HG03565 (cell line): ENCODE measurements around the gene SEZ6.
A peak's percentile ranks its signal among the peaks of the same experiment; 100 is the strongest.

ENCODE experiments used
- ATAC-seq: cut with Tn5 transposase; IDR thresholded peaks from one replicate; pipeline ENCODE4 v1.9.1; 2021; ENCODE audit warnings: mild to moderate bottlenecking, moderate library complexity; ENCODE audit not compliant: unreplicated experiment

Gene SEZ6

DNA sequence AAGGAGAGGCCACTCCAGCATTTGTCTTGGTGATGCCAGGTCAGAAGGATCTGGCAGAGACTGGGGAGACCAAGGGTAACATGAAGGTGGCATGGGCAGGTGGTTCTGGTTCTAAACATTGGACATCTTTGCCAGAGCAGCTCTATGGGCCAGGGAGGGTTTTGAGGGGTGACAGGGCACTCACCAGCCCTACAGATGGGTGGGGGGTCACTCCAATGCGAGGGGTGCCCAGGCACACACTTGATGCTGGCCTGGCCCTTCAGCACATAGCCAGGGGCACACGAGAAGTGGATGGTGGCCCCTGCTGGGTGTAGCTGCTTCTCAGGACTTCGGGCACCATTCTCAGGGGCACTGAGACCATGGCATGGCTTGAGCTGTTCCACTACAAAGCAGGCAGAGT lies 49.0 kb downstream of the SEZ6 start:
- no peak for ATAC-seq

DNA sequence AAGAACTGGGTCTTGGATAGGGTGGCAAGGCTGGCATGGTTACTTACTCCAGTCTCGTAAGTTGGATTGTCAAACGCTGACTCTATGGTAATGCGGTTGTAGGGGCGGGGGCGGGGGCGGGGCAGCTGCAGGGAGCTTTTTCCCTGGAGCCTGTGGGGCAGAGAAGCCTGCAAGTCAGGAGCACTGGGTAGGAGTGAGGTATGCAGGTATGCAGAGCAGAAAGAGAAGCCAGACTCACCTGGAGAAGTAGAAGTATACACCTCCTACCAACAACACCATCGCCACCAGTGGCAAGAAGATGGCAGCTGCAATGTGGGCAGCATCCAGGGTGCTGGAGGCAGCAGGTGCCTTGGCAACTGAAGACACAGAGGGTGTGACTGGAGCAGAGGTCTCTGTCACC lies 49.7 kb downstream of the SEZ6 start:
- ATAC-seq, result no peak

DNA sequence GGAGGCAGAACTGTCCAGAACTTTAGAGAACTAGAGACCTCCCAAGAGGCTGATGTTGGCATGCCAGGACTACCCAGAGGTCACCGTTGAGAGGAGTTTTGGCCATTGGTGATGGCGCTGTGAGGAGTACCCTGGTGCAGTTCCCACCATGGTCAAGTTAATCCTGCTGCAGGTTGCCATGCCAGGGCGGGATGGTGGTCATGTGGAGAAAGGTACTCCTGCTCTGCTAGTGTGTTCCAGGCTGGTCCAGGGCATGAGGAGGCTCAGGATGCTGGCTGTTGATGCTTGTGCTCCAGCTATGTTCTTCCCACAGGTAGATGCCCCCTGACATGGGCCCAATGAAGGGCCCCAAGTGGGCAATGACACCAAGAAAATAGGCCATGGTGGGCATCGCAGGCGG lies 50.4 kb downstream of the SEZ6 start:
- ATAC-seq, result no peak

DNA sequence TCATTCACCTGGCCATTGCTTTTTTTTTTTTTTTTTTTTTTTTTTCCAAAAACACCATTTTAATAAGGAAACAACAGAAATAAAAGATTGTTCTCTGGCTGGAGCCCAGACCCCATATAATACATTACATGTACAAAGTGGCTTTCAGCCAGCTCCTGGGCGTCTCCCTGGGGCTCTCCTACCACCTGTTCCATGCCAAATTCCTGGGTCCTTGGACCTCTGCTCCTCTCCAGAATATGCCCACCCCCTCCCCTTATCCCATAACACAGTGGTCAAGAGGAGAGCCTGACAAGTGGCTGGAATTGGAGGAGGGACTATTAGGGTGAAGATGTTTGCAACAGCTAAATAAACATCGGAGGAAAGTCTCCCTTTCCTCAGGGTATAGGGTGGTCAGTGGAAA lies 50.9 kb downstream of the SEZ6 start:
- no peak for ATAC-seq

DNA sequence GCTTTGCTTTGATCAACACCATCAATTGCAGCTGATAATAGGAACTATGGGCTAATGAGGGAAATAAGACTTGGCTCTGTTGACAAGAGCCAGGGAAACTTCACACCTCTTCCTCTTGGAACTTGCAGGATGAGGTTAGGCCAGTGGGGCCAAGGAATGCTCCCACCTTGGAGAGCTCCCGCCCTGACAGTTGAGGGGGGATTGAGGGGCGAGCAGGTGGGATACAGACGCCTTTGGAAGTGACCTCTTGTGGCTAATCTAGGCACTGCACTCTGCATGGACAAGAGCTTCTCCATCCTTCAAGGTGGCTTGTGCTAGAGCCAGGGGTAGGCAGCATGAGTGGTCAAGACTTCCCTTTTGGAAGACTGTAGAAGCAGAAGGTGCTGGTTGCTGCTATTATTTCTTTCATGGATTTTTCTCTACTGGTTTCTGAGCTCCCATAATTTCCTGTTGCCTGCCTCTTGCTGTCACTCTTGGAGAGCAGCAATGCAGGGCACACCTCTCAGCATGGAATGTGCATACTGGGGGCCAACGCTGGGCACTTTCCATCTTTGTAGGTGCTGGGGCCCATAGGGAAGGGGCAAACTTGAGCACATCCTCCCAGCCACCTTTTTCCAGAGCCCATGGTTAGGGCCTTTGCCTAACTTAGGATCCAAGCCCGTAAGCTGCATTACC lies 52.3 kb downstream of the SEZ6 start:
- no peak for ATAC-seq

DNA sequence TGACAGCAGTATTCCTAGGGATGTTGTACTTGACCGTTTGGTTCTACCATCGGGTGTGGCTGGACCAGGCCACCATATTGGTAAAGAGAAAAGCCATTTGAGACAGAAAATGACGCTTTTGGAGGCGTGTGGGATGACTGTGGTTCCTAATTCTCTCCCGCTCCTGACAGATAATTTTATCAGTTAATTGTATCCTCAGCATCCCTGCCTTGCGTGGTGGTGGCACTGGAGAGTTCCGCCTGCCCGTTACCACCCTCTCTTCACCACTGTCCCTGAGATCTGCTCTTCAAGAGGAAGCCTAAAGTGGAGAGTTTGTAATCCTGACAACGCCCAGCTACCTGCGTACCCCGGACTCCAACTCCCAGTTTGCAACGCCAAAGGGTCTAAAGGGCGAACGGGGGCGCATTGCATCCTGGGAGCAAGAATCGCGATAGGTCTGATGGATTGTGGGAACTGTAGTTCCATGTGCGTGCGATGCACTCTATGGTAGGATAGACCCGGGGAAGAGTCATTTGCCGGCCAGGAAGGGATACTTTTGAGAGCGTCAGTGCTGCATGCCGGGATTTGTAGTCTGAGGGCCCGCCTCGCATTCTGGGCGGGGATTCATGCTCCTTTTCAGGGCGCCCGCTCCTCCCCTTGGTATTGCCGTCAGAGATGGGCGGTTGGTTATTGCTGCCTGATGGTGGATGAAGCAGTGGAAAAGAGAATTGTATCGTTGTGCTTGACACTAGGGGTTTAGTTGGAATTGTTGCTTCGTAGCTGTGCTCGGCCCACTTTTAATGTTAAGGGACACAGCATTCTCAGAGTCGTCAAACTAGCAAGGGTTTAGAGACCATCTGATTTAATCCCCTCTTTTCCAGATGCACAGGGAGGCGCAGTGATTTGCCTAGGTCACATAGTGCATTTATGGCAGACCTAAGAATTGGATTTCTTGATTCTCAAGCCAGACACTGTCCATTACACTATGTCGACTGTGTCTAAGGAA lies 53.5 kb downstream of the SEZ6 start:
- ATAC-seq, result peak; percentile 54

DNA sequence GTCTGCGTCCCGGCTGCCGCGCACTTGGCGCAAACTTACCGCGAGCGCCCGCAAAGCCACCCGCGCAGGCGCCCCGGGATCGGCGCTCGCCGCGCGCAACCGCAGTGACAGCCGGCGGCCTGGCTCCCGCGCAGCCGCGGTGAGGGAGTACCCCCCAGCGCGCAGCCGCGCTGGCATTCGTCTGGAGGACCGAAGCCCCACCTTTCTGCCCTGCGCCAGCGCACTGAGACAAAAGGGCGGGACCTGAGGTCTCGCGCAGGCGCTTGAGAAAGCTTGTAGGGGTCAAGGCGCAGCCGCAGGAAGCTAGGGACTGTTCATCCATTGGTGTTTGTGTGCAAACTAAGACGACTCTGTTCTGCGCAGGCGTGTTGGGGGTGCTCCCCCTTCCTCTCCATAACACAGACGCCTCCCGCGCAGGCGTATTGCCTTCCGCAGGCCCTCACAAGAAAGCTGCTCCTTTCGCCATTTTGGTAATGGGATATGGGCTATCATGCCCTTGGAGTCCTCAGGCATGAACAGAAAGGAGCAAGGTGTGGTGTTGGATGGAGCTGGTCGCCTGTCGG lies 54.3 kb downstream of the SEZ6 start, which contains the start of gene PHF12:
Gene PHF12, minus strand, starts transcription at position 91 of the 563 bp plus-strand sequence. CDS start 558 bp downstream, outside the sequence.
- ATAC-seq, result peak; percentile 59

DNA sequence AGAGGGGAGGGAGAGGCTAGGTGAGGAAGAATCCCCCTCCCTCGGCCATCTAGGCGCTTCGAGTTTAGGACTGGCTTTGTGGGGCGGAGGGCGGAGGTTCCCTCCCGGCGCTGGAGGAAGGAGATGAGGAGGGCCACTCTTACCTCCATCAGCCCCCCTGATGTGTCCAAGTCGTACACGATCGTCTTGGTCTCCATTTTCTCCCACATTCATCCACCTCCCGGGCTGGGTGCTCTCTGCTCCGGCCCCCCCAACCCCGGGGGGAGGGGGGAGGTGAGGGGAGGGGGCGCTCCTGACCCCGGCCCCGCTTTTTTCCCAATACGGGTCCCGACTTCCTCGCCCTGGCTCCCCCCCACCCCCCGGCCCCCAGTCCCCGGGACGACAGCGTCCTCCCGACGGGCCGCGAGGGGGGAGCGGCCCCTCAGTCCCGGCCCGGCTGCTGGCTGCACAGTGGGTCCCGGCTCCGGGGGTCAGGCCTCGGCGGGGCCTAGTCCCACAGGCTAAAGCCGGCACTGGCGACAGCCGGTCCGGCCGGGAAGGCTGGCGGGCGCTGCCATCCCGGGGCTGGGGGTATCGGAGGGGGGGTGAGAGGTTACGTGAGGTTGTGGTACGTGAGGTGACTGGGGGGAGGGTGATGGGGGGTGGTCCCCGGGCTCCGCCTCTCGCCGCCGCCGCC lies 54.9 kb downstream of the SEZ6 start:
- no peak for ATAC-seq

DNA sequence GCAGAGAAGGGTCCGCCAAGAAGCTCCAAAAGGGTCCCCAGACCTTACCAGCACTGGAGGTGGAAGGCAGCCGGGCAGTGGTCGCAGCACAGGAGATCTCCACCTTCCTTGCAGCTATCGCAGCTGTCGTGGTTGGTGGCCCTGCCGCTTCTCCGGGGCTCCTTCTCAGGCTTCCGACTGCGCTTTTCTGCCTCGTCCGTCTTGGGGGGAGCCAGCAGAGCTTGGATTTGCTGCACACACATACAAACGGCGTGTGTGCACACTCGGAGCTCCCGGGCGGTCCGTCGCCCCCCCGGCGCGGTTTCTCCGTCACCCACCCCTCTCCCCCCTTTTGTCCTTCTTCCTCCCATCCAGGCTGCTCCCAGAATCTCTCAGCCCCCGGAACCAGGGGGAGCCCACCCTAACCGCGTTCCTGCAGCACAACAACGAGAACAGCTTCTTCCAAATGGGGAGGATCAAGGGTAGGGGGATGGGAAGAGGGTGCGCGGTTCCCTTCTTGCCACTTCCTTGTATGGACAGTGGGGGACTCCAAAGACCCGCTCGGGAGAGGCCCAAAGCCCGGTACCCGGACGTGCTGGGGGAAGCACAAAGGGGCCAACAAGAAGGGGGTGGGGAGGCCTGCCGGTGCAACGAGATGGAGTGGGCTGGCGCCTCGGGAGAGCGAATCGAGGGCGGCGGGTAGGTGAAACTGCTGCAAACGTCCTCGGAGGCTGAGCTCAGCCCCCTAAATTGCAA lies 55.6 kb downstream of the SEZ6 start:
- ATAC-seq, result no peak

DNA sequence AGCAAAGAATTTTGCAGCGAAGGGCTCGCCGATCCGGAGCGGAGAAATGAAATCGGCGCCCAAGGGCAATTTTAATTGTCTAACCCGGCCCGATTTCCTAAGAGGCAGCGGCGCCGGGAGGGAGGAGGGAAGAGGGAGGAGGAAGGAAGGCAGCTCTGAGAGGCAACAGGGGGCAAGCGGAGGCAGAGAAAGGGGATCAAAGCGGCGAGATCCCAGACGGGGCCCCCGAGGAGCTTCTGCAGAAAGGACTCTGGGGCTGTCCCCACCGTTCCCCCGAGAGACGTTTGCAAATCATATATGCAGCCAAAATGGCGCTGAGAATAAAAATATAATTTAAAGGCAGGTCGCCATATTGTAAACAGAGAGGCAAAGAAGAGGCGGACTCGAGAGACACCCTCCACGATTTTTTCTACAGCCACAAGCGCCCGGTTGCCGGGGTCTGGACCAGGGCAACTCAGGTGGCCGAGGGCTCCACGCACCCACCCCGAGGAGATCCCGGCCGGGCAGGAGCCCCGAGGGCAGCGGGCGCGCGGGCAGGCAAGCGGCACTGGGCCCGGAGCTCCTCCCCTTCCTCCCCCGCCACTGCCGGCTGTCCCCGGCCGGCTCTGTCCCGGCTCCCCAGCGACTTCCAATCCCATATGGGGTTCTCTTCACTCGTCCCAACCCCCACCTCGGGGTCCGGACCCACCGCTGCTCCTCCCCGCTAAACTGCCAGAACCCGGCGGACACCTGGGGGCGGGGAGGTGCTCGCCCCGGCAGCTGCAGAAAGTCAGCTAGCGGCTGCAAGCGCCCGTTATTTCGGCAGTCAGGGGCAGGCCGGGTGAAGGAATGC lies 56.4 kb downstream of the SEZ6 start:
- no peak for ATAC-seq

DNA sequence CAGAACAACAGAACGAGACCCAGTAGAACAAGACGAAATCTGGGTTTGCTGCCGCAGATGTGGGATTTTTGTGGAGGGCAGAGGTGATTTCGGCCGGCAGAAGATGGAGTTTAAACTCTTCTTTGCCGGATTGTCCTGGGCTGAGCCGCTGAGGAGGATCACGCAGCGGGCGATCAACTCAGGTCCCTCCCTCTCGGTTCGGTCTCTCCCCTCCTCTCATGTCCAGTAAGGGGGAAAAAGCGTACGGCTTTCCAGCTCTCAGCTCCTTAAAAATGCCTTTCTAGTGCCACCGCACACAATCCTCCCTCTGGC lies 57.0 kb downstream of the SEZ6 start:
- ATAC-seq, result no peak

DNA sequence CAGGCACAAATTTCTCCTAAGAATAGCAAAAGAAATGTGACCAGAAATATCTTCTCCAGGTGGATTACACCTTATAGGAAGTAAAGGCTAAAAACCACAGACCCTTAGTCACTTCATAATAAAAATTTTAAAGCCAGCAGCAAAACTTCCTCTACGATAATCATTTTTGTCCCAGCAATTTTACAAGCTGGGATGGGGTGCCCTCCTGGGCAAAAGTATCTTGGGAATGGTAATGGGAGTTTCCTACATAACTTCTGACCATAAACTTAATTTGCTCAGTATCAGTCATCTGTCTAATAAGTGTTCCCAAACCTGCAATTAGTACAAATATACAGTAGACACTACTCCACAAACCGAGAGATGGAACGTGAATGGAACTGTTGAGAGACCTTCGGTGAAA lies 57.5 kb downstream of the SEZ6 start:
- ATAC-seq, result no peak

DNA sequence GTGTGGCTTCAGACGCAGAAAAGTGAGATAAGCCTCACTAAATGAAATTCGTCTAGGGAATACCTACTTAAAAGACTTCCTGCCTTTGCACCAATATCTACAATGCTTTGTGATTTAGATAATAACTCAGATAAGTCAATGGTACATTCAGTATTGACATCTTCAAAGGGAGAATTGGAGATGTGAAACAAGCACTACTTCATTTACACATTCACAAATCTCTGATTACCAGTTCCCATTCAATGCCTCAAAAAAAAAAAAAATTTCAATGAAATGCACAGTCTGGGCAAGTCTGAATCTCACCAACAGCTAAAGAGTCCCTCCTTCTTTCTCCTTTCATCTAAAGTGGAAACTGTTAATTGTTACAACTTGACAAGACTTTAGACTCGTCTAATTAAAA lies 58.2 kb downstream of the SEZ6 start:
- no peak for ATAC-seq

DNA sequence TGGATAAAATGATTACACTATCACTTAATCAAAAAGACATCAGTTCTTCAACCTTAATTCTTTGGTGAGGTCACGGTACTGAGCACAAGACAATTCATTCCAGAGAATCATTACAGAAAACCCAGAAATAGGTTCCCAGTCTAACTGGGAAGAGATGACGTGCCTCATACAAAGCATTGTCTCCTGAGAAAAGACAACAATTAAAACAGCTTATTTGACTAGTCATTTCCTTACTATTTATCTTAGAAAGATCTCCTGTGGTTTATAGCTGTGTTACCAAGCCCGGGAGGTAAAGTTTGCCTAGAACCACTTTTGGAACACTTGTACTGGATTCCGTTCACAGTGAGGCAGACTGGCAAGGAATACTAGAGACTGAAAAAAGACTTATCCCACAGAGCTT lies 59.6 kb downstream of the SEZ6 start:
- ATAC-seq, result no peak

DNA sequence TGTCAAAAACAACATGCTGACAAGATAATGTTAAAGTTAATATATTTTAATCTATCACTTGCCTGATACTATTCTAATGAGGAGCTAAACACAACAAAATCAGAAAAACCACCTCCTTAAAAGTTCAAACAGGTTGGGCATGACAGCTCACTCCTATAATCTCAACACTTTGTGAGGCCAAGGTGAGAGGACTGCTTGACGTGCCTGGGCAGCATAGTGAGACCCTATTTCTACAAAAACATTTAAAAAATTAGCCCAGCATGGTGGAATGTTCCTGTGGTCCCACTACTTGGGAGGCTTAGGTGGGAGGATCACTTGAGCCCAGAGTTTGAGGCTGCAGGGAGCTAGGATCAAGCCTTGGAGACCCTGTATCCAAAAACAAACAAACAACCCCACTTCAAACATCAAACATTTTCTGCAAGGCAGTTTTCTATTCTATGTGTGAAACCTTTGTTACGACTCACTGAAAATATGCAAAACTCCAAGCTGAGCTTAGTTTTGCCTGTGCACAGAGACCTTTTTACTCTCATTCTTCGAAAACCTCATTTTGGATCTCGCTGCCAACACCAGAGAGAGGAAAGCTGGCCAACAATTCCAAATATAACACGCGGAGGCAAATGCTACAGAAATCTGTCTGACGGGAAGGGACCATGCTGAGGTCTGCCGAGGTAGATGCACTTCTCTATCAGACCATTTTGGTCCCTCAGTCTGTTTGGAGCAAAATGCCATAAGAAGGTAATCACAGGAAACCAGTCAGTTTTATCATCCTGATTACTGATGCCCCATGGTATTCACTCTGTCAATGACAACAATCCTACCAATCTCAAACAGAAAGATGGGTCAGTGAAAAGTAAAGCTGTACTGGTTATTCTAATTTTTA lies 60.7 kb downstream of the SEZ6 start:
- no peak for ATAC-seq

DNA sequence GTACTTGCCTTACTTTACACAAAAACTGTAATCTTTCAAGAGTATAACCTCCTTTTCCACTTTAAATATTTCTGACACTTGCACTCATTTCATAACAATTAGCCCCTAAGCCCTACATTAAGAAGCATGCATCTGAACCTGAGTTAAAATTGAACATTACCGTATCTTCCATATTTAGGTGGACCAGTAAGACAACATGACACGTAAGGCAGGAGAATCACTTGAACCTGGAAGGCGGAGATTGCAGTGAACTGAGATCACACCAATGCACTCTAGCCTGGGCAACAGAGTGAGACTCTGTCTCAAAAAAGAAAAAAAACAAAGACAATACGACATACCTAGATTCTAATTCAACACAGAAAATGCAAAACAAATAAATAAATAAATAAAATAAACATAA lies 61.5 kb downstream of the SEZ6 start:
- no peak for ATAC-seq

DNA sequence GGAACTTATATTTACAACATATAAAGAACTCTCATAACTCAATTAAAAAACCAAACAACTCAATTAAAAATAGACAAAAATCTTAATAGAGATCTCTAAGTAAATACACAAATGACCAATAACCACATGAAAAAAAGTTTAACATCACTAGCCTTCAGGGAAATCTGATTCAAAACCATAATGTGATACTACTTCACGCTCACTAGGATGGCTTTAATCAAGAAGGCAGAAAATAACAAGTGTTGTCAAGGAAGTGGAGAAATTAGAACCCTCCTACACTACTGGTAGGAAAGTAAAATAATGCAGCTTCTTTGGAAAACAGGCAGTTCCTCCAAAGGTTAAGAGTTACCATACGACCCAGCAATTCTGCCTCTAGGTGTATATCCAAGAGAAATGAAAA lies 62.9 kb downstream of the SEZ6 start:
- no peak for ATAC-seq

DNA sequence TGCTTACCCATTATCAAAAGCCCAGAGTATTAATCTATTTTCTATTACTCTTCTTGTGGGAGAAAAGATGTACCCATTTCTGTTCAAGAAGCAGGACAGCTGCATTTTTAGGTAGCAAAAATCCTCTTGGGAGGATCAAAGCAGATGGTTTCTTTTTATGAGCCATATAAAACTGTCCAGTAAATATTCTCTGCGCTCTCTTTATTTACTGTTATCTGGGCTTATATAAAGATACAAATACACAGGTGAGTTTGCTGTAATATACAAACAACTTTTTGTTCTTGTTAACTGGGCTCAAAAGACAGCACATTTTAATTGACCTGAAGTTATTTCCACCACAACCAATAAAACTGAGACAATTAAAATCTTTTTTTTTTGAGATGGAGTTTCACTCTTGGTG lies 64.6 kb downstream of the SEZ6 start:
- ATAC-seq, result no peak

DNA sequence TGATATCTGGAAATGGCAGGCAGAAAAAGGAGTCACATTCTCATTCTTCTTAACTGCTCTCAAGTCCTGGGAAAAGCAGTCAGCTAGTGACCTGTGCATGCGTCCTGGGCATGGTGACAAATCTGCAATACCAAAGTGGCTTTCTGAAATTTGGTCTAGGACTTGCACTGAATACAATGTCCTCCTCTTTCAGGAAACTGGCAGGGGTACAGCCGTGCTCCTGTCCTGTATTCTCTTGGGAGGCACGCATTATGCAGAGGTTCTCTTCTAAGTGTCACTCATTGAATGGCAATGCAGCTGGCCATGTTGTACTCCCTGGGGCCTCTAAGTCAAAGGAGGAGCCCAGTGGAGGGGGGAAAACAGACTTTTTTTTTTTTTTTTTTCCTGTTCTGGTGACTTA lies 65.2 kb downstream of the SEZ6 start:
- no peak for ATAC-seq
